HL-60 (cell line): ENCODE data around the gene AFF2.

Source experiments
- DNase-seq, 2 experiments: peaks; one replicate each; pipeline ENCODE4 v3.0.0-alpha.2; 2010 to 2020; ENCODE audit warnings: low read depth in 1 of 2, low spot score in 1 of 2
- H3K27ac ChIP-seq: fragments of 250-450 bp; sonication (Bioruptor Pico); replicated peaks from 2 replicates; pipeline ENCODE4 v1.5.1; 2020; ENCODE audit warnings: mild to moderate bottlenecking, moderate library complexity
- H3K27me3 ChIP-seq: fragments of 250-450 bp; sonication (Bioruptor Pico); 2 replicates; pipeline ENCODE4 v1.5.1; 2021; ENCODE audit warnings: mild to moderate bottlenecking, moderate library complexity; ENCODE audit not compliant: insufficient read depth, poor library complexity, severe bottlenecking
- H3K4me3 ChIP-seq: replicated peaks from 2 replicates; pipeline ENCODE4 v1.5.1; 2011; ENCODE audit warnings: mild to moderate bottlenecking, control low read depth, low read length; ENCODE audit not compliant: insufficient read depth
- GABPA ChIP-seq: IDR thresholded peaks from 2 replicates; pipeline ENCODE4 v1.6.1; 2012; ENCODE audit warnings: low read depth
- POLR2AphosphoS5 ChIP-seq: IDR thresholded peaks from 2 replicates; pipeline ENCODE4 v1.6.1; 2012; ENCODE audit warnings: low read depth
- REST ChIP-seq: IDR thresholded peaks from 2 replicates; pipeline ENCODE4 v1.6.1; 2012; ENCODE audit warnings: low read depth; ENCODE audit not compliant: insufficient replicate concordance
- SPI1 ChIP-seq: IDR thresholded peaks from 2 replicates; pipeline ENCODE4 v1.6.1; 2012; ENCODE audit warnings: low read depth, mild to moderate bottlenecking, borderline replicate concordance
- TF ChIP-seq, protein P1 (sequence below): IDR thresholded peaks from one replicate; pipeline ENCODE4 v1.5.1; 2011; ENCODE audit warnings: low read length, control low read depth, inconsistent platforms; ENCODE audit not compliant: insufficient read depth

AFF2 gene

GRCh38 chrX:149010853-149011224 is 510.4 kb downstream of the AFF2 start:
- no peak for DNase-seq
- H3K27me3 ChIP-seq, result no peaks in the 10 kb centered on the region
- no peak overlapping the region for H3K4me3 ChIP-seq
- no peak overlapping the region for H3K27ac ChIP-seq
- TF ChIP-seq GABPA (no peak), SPI1 (no peak), POLR2AphosphoS5 (no peak), REST (no peak)
- TF ChIP-seq, protein P1, sequence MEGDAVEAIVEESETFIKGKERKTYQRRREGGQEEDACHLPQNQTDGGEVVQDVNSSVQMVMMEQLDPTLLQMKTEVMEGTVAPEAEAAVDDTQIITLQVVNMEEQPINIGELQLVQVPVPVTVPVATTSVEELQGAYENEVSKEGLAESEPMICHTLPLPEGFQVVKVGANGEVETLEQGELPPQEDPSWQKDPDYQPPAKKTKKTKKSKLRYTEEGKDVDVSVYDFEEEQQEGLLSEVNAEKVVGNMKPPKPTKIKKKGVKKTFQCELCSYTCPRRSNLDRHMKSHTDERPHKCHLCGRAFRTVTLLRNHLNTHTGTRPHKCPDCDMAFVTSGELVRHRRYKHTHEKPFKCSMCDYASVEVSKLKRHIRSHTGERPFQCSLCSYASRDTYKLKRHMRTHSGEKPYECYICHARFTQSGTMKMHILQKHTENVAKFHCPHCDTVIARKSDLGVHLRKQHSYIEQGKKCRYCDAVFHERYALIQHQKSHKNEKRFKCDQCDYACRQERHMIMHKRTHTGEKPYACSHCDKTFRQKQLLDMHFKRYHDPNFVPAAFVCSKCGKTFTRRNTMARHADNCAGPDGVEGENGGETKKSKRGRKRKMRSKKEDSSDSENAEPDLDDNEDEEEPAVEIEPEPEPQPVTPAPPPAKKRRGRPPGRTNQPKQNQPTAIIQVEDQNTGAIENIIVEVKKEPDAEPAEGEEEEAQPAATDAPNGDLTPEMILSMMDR, result no peak

DNA sequence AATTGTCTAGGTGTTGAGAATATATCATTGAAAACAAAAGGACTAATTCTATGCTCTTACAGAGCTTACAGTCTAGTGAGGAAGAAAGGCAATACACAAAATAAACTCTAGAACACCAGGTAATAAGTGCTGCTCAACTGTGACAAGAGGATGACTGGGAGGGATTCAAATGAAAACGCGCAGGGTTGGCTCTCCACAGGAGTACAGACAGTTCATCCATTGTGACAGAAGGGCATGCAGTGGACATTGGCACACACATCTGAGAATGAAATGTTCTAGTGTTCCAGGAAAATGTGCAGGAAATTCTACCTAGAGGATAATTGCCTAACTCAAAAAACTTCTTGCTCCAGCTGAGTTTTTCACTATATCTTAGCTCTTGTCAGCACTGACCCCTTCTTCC is 512.7 kb downstream of the AFF2 start:
- Histone ChIP-seq H3K27me3 (no peaks in the 10 kb centered on the region), H3K27ac (no peak overlapping the region), H3K4me3 (no peak overlapping the region)
- TF ChIP-seq, protein P1, result no peak
- TF ChIP-seq POLR2AphosphoS5, result no peak
- TF ChIP-seq SPI1, result no peak
- TF ChIP-seq GABPA, result no peak
- no peak for TF ChIP-seq REST
- no peak for DNase-seq

DNA sequence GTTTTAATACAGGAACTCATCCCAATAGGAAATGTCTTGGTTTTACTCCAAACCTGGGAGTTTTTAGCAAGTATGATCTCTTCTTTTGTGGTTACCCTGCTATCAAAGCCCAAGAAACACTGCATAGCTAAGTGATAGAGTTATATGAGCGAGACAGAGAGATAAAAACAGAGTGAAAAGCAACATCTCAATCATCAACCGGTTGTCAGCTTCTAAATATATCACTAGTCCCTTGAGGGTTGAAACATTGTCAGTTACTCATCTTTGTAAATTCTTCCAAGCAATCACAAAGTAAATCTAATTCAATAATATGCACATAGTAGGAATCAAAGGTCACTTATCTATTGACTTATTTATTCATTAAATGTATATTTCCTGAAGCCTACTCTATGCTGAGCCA is 520.7 kb downstream of the AFF2 start:
- no peak overlapping the region for H3K27ac ChIP-seq
- no peak for DNase-seq
- H3K4me3 ChIP-seq, result no peak overlapping the region
- no peak for TF ChIP-seq REST
- H3K27me3 ChIP-seq, result no peaks in the 10 kb centered on the region

- no peak for DNase-seq
- H3K4me3 ChIP-seq, result no peak overlapping the region
- no peak for TF ChIP-seq SPI1
- TF ChIP-seq, protein P1, result no peak
- no peak for TF ChIP-seq POLR2AphosphoS5
Measured at GRCh38 chrX:149022485-149022884, 522.1 kb downstream of the AFF2 start.

More at GRCh38 chrX:149022485-149022884, 522.1 kb downstream of the AFF2 start:
- H3K27ac ChIP-seq, result no peak overlapping the region
- H3K27me3 ChIP-seq, result no peaks in the 10 kb centered on the region
